RWPE2 (cell line): ENCODE data around the gene HMCN2.

Source experiments
- ATAC-seq: fragments of 200-7000 bp; cut with Tn5 transposase; 3 replicates; pipeline ENCODE4 v1.9.1; 2021; ENCODE audit warnings: low read depth
- DNase-seq: peaks from one replicate; pipeline ENCODE4 v3.0.0-alpha.2; 2020; ENCODE audit warnings: low spot score
- H3K27ac ChIP-seq: fragments of 450-650 bp; 2 replicates; pipeline ENCODE4 v1.5.1; 2017; ENCODE audit warnings: mild to moderate bottlenecking; ENCODE audit not compliant: poor library complexity, severe bottlenecking
- H3K27me3 ChIP-seq: fragments of 250-450 bp; sonication (Bioruptor Pico); 2 replicates; pipeline ENCODE4 v1.5.1; 2021; ENCODE audit warnings: mild to moderate bottlenecking, moderate library complexity; ENCODE audit not compliant: insufficient read depth, poor library complexity, severe bottlenecking
- H3K36me3 ChIP-seq: fragments of 250-450 bp; sonication (Bioruptor Pico); 2 replicates; pipeline ENCODE4 v1.5.1; 2020; ENCODE audit warnings: low read depth, mild to moderate bottlenecking, moderate library complexity
- H3K4me1 ChIP-seq: fragments of 250-450 bp; sonication (Bioruptor Pico); 2 replicates; pipeline ENCODE4 v1.5.1; 2021; ENCODE audit warnings: mild to moderate bottlenecking, moderate library complexity; ENCODE audit not compliant: insufficient read depth, poor library complexity, severe bottlenecking
- H3K4me3 ChIP-seq: fragments of 250-450 bp; sonication (Bioruptor Pico); 2 replicates; pipeline ENCODE4 v1.5.1; 2021; ENCODE audit warnings: mild to moderate bottlenecking, moderate library complexity; ENCODE audit not compliant: severe bottlenecking
- H3K9me3 ChIP-seq: fragments of 250-450 bp; sonication (Bioruptor Pico); 2 replicates; pipeline ENCODE4 v1.5.1; 2021; ENCODE audit warnings: mild to moderate bottlenecking, moderate library complexity; ENCODE audit not compliant: severe bottlenecking
- TF ChIP-seq, protein P1 (sequence below): fragments of 450-650 bp; IDR thresholded peaks from one replicate; pipeline ENCODE4 v1.5.1; 2017; ENCODE audit warnings: mild to moderate bottlenecking, moderate library complexity; ENCODE audit not compliant: poor library complexity, severe bottlenecking

HMCN2 gene

DNA sequence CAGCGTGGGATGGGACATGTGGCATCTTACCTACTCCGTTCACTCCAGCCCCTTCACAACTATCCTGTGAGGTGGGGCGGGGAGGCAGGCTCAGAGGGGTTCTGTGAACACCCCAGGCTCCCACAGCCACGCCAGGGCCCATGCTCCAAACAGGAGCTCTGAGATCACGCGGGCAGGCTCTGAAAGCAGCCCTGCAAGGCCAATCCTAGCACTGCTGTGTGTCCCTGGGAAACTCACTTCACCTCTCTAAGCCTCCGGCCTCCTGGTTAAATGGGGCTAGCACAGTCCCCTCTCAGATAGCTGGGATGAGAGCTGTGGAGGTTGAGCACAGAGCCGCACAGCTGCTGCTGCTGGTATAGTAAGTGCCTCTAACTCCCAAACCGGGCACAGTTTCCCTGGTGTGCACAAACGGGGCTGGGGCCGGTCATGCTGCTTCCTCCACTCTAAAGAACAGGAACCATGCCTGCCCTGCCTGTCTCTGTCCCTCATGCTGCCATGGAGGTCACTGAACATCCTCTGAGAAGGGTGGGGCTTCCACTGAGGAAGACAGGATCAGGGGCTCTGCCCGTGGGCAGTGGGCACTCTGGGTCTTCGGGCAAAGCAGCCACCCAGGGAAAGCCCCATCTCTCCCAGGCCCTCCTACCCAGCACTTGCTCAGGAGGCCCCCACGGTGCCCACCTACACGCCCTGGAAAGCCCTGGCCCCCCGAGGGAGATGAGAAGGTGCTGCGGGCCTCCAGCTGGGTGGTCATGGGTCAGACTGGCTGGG is 166.2 kb downstream of the HMCN2 start:
- H3K36me3 ChIP-seq: no peaks in the 10 kb centered on the region
- DNase-seq: peak; percentile 59

GRCh38 chr9:130432362-130432761 is 166.8 kb downstream of the HMCN2 start:
- Histone ChIP-seq H3K27me3 (no peaks in the 10 kb centered on the region), H3K9me3 (no peaks in the 10 kb centered on the region), H3K4me3 (no peak overlapping the region), H3K27ac (no peak overlapping the region), H3K36me3 (no peaks in the 10 kb centered on the region), H3K4me1 (peaks cover 2% of the 10 kb centered on the region)
- DNase-seq: no peak
- TF ChIP-seq, protein P1, sequence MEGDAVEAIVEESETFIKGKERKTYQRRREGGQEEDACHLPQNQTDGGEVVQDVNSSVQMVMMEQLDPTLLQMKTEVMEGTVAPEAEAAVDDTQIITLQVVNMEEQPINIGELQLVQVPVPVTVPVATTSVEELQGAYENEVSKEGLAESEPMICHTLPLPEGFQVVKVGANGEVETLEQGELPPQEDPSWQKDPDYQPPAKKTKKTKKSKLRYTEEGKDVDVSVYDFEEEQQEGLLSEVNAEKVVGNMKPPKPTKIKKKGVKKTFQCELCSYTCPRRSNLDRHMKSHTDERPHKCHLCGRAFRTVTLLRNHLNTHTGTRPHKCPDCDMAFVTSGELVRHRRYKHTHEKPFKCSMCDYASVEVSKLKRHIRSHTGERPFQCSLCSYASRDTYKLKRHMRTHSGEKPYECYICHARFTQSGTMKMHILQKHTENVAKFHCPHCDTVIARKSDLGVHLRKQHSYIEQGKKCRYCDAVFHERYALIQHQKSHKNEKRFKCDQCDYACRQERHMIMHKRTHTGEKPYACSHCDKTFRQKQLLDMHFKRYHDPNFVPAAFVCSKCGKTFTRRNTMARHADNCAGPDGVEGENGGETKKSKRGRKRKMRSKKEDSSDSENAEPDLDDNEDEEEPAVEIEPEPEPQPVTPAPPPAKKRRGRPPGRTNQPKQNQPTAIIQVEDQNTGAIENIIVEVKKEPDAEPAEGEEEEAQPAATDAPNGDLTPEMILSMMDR: no peak
- no peak for ATAC-seq

More for the DNA sequence above, 166.2 kb downstream of the HMCN2 start:
- Histone ChIP-seq H3K4me3 (no peak overlapping the region), H3K9me3 (no peaks in the 10 kb centered on the region), H3K4me1 (peaks cover 8% of the 10 kb centered on the region), H3K27ac (no peak overlapping the region), H3K27me3 (no peaks in the 10 kb centered on the region)
- ATAC-seq: no peak
- TF ChIP-seq, protein P1: no peak

GRCh38 chr9:130432796-130433167 is 167.2 kb downstream of the HMCN2 start:
- H3K27me3 ChIP-seq: no peaks in the 10 kb centered on the region
- peak overlapping the region; percentile 13 for H3K4me3 ChIP-seq

DNA sequence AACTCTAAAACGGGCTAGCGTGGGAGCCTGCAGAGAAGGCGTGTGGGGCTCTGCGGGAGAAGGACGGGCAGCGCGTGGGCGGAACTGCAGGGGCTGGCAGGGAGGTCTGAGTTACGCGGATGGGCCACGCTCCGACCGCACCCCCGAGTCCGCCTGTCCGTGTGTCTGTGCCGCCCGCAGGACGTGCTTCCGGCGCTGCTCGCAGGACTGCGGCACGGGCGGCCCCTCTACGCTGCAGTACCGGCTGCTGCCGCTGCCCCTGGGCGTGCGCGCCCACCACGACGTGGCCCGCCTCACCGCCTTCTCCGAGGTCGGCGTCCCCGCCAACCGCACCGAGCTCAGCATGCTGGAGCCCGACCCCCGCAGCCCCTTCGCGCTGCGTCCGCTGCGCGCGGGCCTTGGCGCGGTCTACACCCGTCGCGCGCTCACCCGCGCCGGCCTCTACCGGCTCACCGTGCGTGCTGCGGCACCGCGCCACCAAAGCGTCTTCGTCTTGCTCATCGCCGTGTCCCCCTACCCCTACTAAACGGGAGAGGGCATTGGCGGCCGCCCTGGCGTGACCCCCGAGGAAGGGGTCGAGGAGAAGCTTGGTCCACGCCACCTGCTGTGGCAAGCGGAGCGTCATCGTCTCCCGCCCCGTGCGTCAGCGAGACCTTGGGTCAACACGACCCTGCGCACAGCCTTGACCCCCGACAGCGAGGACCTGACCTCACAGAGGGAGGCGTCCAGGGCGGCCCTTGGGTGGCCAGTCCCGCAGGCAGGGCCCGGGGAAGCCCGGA is 167.8 kb downstream of the HMCN2 start:
- peak overlapping the region; percentile 13 for H3K4me3 ChIP-seq
- H3K36me3 ChIP-seq: no peaks in the 10 kb centered on the region
- DNase-seq: peak; percentile 63
- H3K27me3 ChIP-seq: no peaks in the 10 kb centered on the region
- TF ChIP-seq, protein P1: peak; percentile 65
- H3K27ac ChIP-seq: no peak overlapping the region
- H3K9me3 ChIP-seq: no peaks in the 10 kb centered on the region
- no peaks in the 10 kb centered on the region for H3K4me1 ChIP-seq
- ATAC-seq: peak; percentile 85

More at GRCh38 chr9:130432796-130433167, 167.2 kb downstream of the HMCN2 start:
- Histone ChIP-seq H3K9me3 (no peaks in the 10 kb centered on the region), H3K36me3 (no peaks in the 10 kb centered on the region), H3K27ac (no peak overlapping the region), H3K4me1 (no peaks in the 10 kb centered on the region)
- TF ChIP-seq, protein P1: no peak
- ATAC-seq (no peak), DNase-seq (no peak)
